TTC549 (cell line): ENCODE measurements around the gene CATSPER3.
"Not testable (repeated sequence)": the region's sequence is repeated elsewhere in the genome, so short reads cannot be mapped to it uniquely, and the experiment has no call there.

Experiments
- FAIRE-seq: peaks from 2 replicates; lab custom pipeline; 2012; peaks lifted over from hg19 to GRCh38; lab: Jason Lieb, UNC

CATSPER3 gene

GRCh38 chr5:134975078-134975715, 7.5 kb downstream of the CATSPER3 start:
- no peak for FAIRE-seq

GRCh38 chr5:134975843-134976242, 8.1 kb downstream of the CATSPER3 start:
- no peak for FAIRE-seq

DNA sequence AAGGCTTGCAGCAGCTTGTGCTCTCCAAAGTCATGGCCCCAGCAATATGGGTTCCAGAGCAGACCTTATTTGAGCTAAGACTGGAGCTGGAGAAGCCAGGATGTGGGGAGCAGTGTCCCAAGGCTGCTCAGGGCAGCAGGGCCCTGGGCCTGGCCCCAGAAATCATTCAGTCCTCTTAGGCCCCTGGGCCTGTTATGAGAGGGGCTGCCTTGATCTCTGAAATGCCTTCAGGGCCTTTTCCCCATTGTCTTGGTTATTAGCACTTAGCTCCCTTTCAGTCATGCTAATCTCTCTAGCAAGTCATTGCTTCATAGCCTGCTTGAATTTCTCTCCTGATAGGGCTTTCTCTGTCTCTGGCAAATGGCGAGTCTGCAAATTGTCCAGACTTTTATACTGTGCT, 9.1 kb downstream of the CATSPER3 start:
- no peak for FAIRE-seq

- FAIRE-seq, result no peak
These were observed 11.7 kb downstream of the CATSPER3 start for GRCh38 chr5:134979416-134979815.

DNA sequence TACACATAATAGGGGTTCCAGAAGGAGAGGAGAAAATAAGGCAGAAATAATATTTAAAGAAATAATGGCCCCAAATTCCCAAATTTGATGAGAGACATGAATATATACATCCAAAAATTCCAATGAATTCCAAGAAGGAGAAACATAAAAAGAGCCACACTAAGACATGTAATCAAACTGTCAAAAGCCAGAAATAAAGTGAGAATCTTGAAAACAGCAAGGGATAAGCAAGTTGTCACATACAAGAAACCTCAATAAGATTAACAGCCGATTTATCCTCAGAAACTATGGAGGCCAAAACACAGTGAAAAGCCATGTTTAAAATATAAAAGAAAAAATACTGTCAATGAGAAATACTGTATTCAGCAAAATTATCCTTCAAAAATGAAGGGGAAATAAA, 14.5 kb downstream of the CATSPER3 start:
- FAIRE-seq, result no peak

GRCh38 chr5:134989266-134989830, 21.6 kb downstream of the CATSPER3 start:
- no peak for FAIRE-seq

- not testable (repeated sequence) for FAIRE-seq
These were observed 22.5 kb downstream of the CATSPER3 start for GRCh38 chr5:134990183-134990582.

DNA sequence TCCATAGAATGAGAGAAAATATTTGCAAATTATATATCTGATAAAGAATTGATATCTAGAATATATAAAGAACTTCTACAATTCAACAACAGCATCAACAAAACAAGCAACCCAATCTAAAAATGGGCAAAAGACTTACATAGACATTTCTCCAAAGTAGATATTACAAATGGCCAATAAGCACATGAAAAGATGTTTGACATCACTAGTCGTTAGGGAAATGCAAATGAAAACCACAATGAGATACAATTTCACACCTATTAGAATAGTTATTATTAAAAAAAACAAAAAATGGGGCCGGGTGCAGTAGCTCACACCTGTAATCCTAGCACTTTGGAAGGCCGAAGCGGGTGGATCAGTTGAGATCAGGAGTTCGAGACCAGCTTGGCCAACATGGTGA, 24.4 kb downstream of the CATSPER3 start:
- no peak for FAIRE-seq

GRCh38 chr5:134993161-134993560, 25.5 kb downstream of the CATSPER3 start:
- no peak for FAIRE-seq

GRCh38 chr5:134994560-134995156, 27.0 kb downstream of the CATSPER3 start:
- no peak for FAIRE-seq

DNA sequence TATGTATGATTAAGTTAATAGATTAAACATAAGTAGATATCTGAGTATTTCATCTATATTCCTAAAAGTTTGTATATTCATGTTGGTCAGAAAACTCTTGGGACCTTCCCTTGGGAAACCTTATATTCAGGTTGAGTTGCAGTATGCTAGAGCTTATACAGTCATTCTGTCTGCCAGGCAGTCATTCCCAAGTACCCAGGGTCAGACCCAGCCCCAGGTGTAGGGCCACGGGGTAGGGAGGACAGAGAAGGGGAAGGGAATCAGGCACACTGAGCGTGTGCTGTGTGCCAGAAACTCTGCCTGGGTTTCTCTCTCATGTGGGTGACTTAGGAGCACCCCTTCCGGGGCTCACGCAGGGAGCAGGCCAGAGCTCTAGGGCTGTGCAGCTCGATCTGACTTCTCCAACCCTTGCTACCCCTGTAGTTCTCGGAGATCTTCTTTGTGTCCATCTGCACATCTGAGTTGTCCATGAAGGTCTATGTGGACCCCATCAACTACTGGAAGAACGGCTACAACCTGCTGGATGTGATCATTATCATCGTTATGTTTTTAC, 28.2 kb downstream of the CATSPER3 start:
- FAIRE-seq, result no peak

GRCh38 chr5:134997015-134997414, 29.3 kb downstream of the CATSPER3 start:
- FAIRE-seq, result no peak

GRCh38 chr5:134998068-134998467, 30.4 kb downstream of the CATSPER3 start:
- not testable (repeated sequence) for FAIRE-seq

GRCh38 chr5:135004376-135004775, 36.7 kb downstream of the CATSPER3 start:
- no peak for FAIRE-seq

DNA sequence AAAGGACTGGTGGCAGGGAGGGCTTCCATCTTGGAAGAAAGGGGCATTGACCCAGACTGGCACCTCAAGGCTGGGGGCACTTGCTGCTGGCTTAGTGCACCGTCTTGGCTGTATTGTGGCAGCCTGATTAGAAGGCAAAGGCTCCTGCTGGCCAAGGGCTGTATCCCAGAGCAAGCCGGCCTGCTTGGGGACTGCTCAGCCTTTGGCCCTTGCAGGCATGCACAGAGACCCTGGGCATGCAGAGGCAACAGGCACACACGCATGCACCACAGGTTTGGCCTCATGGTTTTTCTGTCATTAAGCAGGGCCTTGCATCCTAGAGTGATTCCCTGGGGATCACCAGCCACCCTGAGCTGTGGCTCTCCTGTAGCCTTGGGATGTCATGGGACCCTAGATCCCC, 37.4 kb downstream of the CATSPER3 start:
- no peak for FAIRE-seq

- FAIRE-seq, result no peak
These were observed 39.6 kb downstream of the CATSPER3 start for GRCh38 chr5:135007305-135007704.

- FAIRE-seq, result no peak
These were observed 40.1 kb downstream of the CATSPER3 start for GRCh38 chr5:135007749-135008363.

DNA sequence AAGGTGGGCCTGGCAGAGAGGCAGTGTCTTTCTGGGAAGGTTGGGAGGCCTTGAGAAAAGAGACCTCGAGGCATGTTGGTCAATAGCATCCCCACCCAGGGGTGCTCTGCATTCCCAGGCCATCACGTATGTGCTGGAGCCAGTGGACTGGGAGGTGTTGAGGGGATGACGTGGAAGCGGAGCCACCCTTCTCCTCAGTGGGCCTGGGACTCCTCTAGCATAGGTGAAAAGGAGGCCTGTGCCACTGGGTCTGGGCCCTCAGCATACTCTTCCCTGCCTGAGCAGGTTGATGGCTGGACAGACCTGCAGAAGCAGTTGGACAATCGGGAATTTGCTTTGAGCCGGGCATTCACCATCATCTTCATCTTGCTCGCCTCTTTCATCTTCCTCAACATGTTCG, 40.8 kb downstream of the CATSPER3 start:
- FAIRE-seq, result no peak

- FAIRE-seq, result no peak
These were observed 41.5 kb downstream of the CATSPER3 start for GRCh38 chr5:135008981-135009735.

DNA sequence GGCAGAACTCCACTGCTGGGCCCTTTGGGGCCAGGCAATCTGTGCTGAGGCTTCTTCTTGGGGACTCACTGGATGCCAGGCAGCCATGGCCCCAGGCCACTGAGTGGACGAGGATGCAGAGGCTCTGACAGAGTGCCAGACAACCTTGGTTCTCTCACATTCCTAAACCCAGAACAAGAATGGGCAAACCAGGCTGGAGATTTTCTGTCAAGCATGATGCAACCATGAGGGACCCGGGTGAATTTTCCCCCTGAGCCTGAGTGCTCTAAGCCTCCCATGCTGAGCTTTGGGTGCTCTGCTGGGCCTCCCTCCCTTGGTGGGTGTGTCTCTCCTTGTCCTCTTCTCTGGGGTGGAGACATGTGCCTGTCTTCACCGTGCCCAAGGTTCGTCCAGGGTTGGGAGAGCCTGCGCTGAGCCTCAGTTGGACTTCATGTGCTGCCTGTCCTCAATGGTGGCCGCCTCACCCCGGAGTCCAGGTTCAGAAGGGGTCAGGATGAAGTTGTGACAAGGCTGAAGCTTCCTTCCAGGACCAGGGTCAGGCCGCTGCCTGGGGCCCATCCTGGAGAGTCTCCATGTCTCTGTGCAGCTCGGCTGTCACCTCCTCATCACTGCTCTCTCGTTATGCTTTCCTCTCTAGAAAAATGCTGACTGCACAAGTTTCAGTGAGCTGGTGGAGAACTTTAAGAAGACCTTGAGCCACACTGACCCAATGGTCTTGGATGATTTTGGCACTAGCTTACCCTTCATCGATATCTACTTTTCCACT, 42.2 kb downstream of the CATSPER3 start:
- no peak for FAIRE-seq

GRCh38 chr5:135010502-135011354, 43.0 kb downstream of the CATSPER3 start:
- no peak for FAIRE-seq
